Activated CD8-positive, alpha-beta memory T cell treated with anti-CD3 and anti-CD28 coated beads for 4 hours (primary cell): ENCODE results near the gene NUP54.

Source experiments
- DNase-seq, 2 donors: peaks; one replicate each; pipeline ENCODE4 v3.0.0-alpha.2; 2020; ENCODE audit warnings: low read depth in 2 of 2

Gene NUP54

GRCh38 chr4:76144546-76144945, 3.7 kb downstream of the NUP54 start:
- DNase-seq, result no peak

- no peak for DNase-seq
These were observed 7.0 kb downstream of the NUP54 start for GRCh38 chr4:76141241-76141640.

- no peak for DNase-seq
These were observed 20.4 kb downstream of the NUP54 start for GRCh38 chr4:76127754-76128153.

- DNase-seq, result no peak
These were observed 22.4 kb downstream of the NUP54 start for GRCh38 chr4:76125816-76126215.

- DNase-seq, result no peak
These were observed 28.0 kb downstream of the NUP54 start for GRCh38 chr4:76120199-76120598.

GRCh38 chr4:76117536-76117935, 30.7 kb downstream of the NUP54 start:
- no peak for DNase-seq

- DNase-seq, result no peak
These were observed 31.4 kb downstream of the NUP54 start for GRCh38 chr4:76116821-76117220.

- no peak for DNase-seq
These were observed 39.6 kb downstream of the NUP54 start for GRCh38 chr4:76108467-76109181.

- DNase-seq, result no peak
These were observed 41.8 kb downstream of the NUP54 start for GRCh38 chr4:76106442-76106841.

- DNase-seq, result no peak
These were observed 42.5 kb downstream of the NUP54 start for GRCh38 chr4:76105652-76106051.

GRCh38 chr4:76096076-76096475, 52.1 kb downstream of the NUP54 start:
- DNase-seq, result no peak

- DNase-seq, result no peak
These were observed 52.6 kb downstream of the NUP54 start for GRCh38 chr4:76095568-76095967.

- DNase-seq, result no peak
These were observed 57.1 kb downstream of the NUP54 start for GRCh38 chr4:76091052-76091451.

- DNase-seq, result no peak
These were observed 57.9 kb downstream of the NUP54 start for GRCh38 chr4:76090241-76090691.

GRCh38 chr4:76088719-76089118, 59.5 kb downstream of the NUP54 start:
- DNase-seq, result no peak

- no peak for DNase-seq
These were observed 61.0 kb downstream of the NUP54 start for GRCh38 chr4:76087007-76087769.

- DNase-seq, result no peak
These were observed 63.7 kb downstream of the NUP54 start for GRCh38 chr4:76084542-76084941.

GRCh38 chr4:76083386-76083988, 64.7 kb downstream of the NUP54 start:
- no peak for DNase-seq

GRCh38 chr4:76078033-76078613, 70.1 kb downstream of the NUP54 start:
- DNase-seq, result no peak

- no peak for DNase-seq
These were observed 73.1 kb downstream of the NUP54 start for GRCh38 chr4:76074993-76075600.

GRCh38 chr4:76074468-76074867, 73.7 kb downstream of the NUP54 start, which contains the start of gene ART3:
Gene ART3 (plus strand): TSS chr4:76074709. CDS start chr4:76075890, 1,181 bp downstream.
- DNase-seq, result no peak

GRCh38 chr4:76072760-76073159, 75.4 kb downstream of the NUP54 start:
- no peak for DNase-seq
